GM12874 (cell line): ENCODE results near the gene NAA25.

ENCODE experiments used
- TF ChIP-seq, protein P1 (sequence below): IDR thresholded peaks from 2 replicates; pipeline ENCODE4 v1.5.1; 2011; ENCODE audit warnings: low read depth, mild to moderate bottlenecking, control low read depth, low read length, moderate library complexity; ENCODE audit not compliant: insufficient read depth

Gene NAA25

DNA sequence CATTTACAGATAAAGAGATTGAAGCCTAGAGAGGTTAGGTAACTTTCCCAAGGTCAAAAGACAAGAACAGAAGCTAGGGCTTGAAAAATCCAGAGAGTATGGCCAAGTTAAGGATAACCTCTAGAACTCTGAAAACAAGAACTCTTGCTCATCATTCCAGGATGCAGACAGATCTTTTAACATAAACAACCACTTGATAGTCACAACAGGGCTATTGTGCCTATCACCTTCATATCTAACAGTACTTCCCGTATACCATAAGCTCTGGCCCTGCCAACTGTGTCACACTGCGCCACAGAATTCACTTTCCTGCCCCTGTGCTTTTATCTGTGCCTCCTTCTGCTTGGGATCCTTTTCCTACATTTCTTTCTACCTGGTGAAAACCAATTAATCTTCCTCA, 77.1 kb downstream of the NAA25 start:
- TF ChIP-seq, protein P1, sequence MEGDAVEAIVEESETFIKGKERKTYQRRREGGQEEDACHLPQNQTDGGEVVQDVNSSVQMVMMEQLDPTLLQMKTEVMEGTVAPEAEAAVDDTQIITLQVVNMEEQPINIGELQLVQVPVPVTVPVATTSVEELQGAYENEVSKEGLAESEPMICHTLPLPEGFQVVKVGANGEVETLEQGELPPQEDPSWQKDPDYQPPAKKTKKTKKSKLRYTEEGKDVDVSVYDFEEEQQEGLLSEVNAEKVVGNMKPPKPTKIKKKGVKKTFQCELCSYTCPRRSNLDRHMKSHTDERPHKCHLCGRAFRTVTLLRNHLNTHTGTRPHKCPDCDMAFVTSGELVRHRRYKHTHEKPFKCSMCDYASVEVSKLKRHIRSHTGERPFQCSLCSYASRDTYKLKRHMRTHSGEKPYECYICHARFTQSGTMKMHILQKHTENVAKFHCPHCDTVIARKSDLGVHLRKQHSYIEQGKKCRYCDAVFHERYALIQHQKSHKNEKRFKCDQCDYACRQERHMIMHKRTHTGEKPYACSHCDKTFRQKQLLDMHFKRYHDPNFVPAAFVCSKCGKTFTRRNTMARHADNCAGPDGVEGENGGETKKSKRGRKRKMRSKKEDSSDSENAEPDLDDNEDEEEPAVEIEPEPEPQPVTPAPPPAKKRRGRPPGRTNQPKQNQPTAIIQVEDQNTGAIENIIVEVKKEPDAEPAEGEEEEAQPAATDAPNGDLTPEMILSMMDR, result no peak

DNA sequence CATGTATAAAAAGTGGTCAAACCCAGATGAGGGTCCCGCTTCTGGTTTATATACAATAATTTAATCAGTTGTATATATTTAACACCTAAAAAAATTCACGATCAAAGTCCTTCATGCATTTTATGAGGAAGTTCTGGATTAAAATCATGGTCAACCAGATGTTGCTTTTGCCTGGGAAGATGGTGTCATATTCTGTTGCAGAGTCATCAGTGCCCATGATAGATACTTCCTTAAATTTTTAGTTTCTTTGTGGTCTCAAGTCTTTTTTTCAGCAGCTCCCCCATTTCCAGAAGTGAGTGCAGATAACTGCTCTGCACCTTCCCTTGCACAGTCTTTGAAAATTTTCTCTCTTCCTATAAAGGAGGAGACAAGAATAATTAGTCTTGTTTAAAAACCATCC, 79.3 kb downstream of the NAA25 start:
- TF ChIP-seq, protein P1, result no peak

DNA sequence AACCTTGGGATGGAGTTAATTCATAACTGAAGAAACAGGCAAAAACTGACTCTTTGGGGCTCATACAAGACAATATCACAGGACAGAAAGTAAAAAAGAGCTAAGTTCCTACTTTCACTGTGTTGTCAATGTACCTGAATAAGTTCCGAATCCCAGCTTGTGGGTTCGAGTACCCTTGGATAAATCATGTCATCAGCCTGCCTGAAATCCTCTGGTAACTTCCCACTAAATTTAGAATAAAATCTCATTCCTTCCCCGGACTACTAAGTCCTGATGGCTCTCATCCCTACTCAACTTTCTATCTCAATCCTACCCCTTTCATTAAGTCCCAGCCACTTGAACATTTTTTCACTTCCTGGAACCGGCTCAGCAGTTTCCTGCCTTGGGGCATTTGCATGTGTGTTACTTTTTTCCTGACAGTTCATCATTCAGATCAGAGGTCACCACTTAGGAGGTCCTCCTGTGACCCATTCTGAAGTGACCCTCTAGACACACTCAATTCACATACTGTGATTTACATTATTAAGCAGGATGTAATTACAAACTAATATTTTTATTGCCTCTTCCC, 82.7 kb downstream of the NAA25 start:
- TF ChIP-seq, protein P1, result no peak

DNA sequence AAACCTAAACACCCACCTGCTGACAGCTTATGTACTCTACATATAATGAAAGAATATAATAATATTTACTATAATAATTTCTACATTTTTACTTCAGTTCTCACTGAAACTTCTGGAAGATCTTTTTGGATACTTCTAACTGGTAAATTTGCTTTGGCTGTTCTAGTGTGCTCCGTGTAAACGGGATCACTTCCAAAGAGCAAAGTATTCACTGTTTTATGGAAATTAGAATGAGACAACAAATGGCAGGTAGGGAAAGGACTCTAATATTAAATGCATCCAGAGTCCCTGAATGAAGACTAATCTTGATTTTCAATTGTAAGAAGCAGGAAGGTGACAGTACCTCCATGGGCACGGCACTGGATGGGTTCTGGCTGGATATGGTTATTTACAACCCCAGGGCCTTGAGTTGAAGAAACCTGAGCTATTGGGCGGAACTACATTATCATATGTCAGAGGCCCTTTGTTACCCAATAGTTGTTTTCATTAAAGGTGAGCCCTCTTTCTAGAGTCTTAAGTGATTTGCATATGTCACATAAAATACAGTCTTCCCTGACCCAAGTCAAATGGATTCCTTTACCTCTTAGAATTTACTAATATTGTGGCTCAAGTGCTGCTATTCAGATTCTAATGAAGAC, 84.7 kb downstream of the NAA25 start:
- TF ChIP-seq, protein P1, result no peak

DNA sequence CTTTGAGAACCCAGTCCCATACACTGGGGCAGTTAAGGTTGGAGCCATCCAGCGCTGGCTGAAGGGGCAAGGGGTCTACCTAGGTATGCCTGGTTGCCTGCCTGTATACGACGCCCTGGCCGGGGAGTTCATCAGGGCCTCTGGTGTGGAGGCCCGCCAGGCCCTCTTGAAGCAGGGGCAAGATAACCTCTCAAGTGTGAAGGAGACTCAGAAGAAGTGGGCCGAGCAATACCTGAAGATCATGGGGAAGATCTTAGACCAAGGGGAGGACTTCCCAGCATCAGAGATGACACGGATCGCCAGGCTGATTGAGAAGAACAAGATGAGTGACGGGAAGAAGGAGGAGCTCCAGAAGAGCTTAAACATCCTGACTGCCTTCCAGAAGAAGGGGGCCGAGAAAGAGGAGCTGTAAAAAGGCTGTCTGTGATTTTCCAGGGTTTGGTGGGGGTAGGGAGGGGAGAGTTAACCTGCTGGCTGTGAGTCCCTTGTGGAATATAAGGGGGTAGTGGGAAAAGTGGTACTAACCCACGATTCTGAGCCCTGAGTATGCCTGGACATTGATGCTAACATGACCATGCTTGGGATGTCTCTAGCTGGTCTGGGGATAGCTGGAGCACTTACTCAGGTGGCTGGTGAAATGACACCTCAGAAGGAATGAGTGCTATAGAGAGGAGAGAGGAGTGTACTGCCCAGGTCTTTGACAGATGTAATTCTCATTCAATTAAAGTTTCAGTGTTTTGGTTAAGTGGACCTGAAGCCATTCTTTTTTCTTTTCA, 86.2 kb downstream of the NAA25 start:
- TF ChIP-seq, protein P1, result no peak

DNA sequence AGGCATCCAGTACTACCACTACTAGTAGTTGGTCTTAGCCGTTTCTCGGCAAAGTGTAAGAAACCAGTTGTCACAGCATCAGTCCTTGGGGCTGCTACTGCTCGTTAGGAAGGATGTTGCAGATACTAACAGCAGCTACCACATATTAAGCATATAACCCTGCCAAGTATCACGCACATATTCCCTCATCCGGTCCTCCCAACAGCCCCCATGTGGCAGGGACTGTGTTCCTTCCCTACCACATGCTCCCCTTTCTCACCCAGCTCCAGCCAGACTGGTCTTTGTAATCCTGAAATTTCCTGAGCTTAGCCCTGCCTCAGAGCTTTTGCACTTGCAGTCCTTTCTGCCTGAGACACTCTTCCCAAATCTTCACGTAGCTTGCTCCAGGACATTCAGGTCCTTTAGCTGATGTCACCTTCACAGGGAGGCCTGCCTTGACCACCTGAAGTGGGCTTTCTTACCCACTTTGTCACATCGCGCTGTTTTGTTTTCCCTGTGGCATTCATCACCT, 87.6 kb downstream of the NAA25 start:
- TF ChIP-seq, protein P1, result no peak

DNA sequence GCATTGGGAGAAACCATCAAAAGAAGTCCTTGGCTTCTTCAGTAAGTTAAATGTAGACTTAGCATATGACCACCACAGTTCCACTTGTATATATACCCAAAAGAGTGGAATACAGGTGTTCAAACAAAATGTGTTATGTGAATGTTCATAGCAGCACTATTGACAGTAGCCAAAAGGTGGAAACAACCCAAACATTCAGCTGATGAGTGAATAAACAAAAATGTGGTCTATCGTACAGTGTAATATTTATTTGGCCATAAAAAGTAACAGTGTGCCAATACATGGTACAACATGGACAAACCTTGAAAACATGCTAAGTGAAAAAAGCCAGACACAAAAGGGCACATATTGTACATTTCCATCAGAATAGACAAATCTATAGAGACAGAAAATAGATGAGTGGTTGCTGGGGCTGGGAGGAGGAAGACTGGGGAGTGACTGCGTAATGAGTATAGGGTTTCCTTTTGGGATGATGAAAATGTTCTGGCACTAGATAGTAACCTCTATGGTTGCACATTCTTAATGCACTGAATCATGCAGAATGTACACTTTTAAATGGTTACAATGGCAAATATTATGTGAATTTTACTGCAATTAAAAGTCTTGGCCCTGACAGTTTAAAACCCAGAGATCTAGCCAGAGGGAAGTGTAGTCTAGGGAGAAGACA, 89.9 kb downstream of the NAA25 start:
- TF ChIP-seq, protein P1, result no peak
